ENCODE measurements around the gene SPO11.

Gene SPO11

GRCh38 chr20:57369596-57369995 lies 40.0 kb downstream of the SPO11 start:
- no peak for TF ChIP-seq CTCF (IDR thresholded peaks at IDR 0.05; ENCODE audit: control insufficient read depth, extremely low read depth, insufficient read depth)

GRCh38 chr20:57370316-57370715 lies 40.7 kb downstream of the SPO11 start:
- TF ChIP-seq CTCF (IDR thresholded peaks at IDR 0.05; ENCODE audit: control insufficient read depth, extremely low read depth, insufficient read depth): no peak
- H3K4me3 ChIP-seq (ENCODE audit: low read depth, low read length): no peak overlapping the region
- no peak for DNase-seq (ENCODE audit: low read depth)

More at GRCh38 chr20:57369596-57369995, 40.0 kb downstream of the SPO11 start:
- no peak overlapping the region for H3K4me3 ChIP-seq (ENCODE audit: low read depth, low read length)
- no peak for DNase-seq (ENCODE audit: low read depth)

- no peak for DNase-seq (ENCODE audit: low read depth)
- no peak overlapping the region for H3K4me3 ChIP-seq (ENCODE audit: low read depth, low read length)
- no peak for TF ChIP-seq CTCF (IDR thresholded peaks at IDR 0.05; ENCODE audit: control insufficient read depth, extremely low read depth, insufficient read depth)
Measured at GRCh38 chr20:57371363-57371762, 41.8 kb downstream of the SPO11 start.

GRCh38 chr20:57372157-57372556 lies 42.6 kb downstream of the SPO11 start:
- no peak for DNase-seq (ENCODE audit: low read depth)
- no peak for TF ChIP-seq CTCF (IDR thresholded peaks at IDR 0.05; ENCODE audit: control insufficient read depth, extremely low read depth, insufficient read depth)
- no peak overlapping the region for H3K4me3 ChIP-seq (ENCODE audit: low read depth, low read length)

GRCh38 chr20:57372581-57373350 lies 43.2 kb downstream of the SPO11 start:
- no peak for DNase-seq (ENCODE audit: low read depth)
- TF ChIP-seq CTCF (IDR thresholded peaks at IDR 0.05; ENCODE audit: control insufficient read depth, extremely low read depth, insufficient read depth): no peak
- no peak overlapping the region for H3K4me3 ChIP-seq (ENCODE audit: low read depth, low read length)

- H3K4me3 ChIP-seq (ENCODE audit: low read depth, low read length): no peak overlapping the region
- no peak for DNase-seq (ENCODE audit: low read depth)
- no peak for TF ChIP-seq CTCF (IDR thresholded peaks at IDR 0.05; ENCODE audit: control insufficient read depth, extremely low read depth, insufficient read depth)
Measured at GRCh38 chr20:57374343-57374930, 44.8 kb downstream of the SPO11 start.
